H1 (cell line): ENCODE results near the gene TSNAXIP1. TPM values are rescaled to one million over a fixed set of nuclear protein-coding genes. Genes with fewer than 3 reads are reported as not detected.

Experiments
- ASH2L ChIP-seq: fragments of 200-600, 300-600 bp; sonication (generic); IDR thresholded peaks from one replicate; pipeline ENCODE4 v1.7.1; 2017; ENCODE audit warnings: low read length
- BACH1 ChIP-seq: IDR thresholded peaks from 2 replicates; pipeline ENCODE4 v1.6.1; 2012; ENCODE audit warnings: low read length, improper control_type of control experiment
- CBX5 ChIP-seq: fragments of 300-800, 300-1000 bp; sonication (generic); IDR thresholded peaks from 2 replicates; pipeline ENCODE4 v1.7.1; 2016; ENCODE audit warnings: antibody characterized with exemption, low read length, low read depth
- CEBPB ChIP-seq: IDR thresholded peaks from 2 replicates; pipeline ENCODE4 v1.6.1; 2012; ENCODE audit warnings: low read depth, low read length
- CHD1 ChIP-seq: IDR thresholded peaks from 2 replicates; pipeline ENCODE4 v1.6.1; 2012; ENCODE audit warnings: low read depth, low read length, improper control_type of control experiment
- EP300 ChIP-seq, 2 experiments: IDR thresholded peaks; 1 replicate in 1 of 2; 2 replicates in 1 of 2; pipeline ENCODE4 v1.6.1; 2011 to 2012; ENCODE audit warnings: low read depth in 2 of 2, low read length in 2 of 2, mild to moderate bottlenecking in 2 of 2, borderline replicate concordance in 1 of 2, inconsistent platforms in 1 of 2, moderate library complexity in 1 of 2
- EZH2 ChIP-seq: fragments of 200-600 bp; sonication (generic); IDR thresholded peaks from 2 replicates; pipeline ENCODE4 v1.7.1; 2012; ENCODE audit warnings: low read depth, mild to moderate bottlenecking, moderate library complexity, low read length, inconsistent platforms; ENCODE audit not compliant: severe bottlenecking
- KDM1A ChIP-seq: fragments of 200-600, 300-600 bp; sonication (generic); IDR thresholded peaks from 2 replicates; pipeline ENCODE4 v1.7.1; 2016; ENCODE audit warnings: mild to moderate bottlenecking, low read length, borderline replicate concordance
- KDM4A ChIP-seq: IDR thresholded peaks from one replicate; pipeline ENCODE4 v1.7.1; 2012; ENCODE audit warnings: low read depth, mild to moderate bottlenecking, moderate library complexity, low read length, inconsistent platforms; ENCODE audit not compliant: severe bottlenecking
- KDM5A ChIP-seq: fragments of 200-600 bp; IDR thresholded peaks from 2 replicates; pipeline ENCODE4 v1.7.1; 2012; ENCODE audit warnings: mild to moderate bottlenecking, low read length, inconsistent platforms, mixed read lengths
- MAFK ChIP-seq: IDR thresholded peaks from 2 replicates; pipeline ENCODE4 v1.6.1; 2012; ENCODE audit warnings: low read depth, mild to moderate bottlenecking, improper control_type of control experiment, low read length
- PHF8 ChIP-seq: fragments of 200-600 bp; sonication (generic); conservative IDR thresholded peaks from 2 replicates; pipeline ENCODE4 v1.7.1; 2012; ENCODE audit warnings: low read depth, mild to moderate bottlenecking, inconsistent platforms, low read length, moderate library complexity
- RAD21 ChIP-seq, 2 experiments: IDR thresholded peaks in 1 of 2; conservative IDR thresholded peaks in 1 of 2; 2 replicates each; pipeline ENCODE4 v1.6.1; 2011; ENCODE audit warnings: low read depth in 2 of 2, low read length in 2 of 2, improper control_type of control experiment in 1 of 2, inconsistent platforms in 1 of 2, mild to moderate bottlenecking in 1 of 2, moderate library complexity in 1 of 2
- RNF2 ChIP-seq: fragments of 200-900, 300-1000 bp; sonication (generic); IDR thresholded peaks from 2 replicates; pipeline ENCODE4 v1.7.1; 2016; ENCODE audit warnings: borderline replicate concordance, low read depth, mild to moderate bottlenecking, antibody characterized with exemption, low read length; ENCODE audit not compliant: poor library complexity, severe bottlenecking; ENCODE audit errors: missing control alignments
- SIN3A ChIP-seq, 2 experiments: IDR thresholded peaks in 1 of 2; conservative IDR thresholded peaks in 1 of 2; 2 replicates each; pipeline ENCODE4 v1.6.1; 2011 to 2012; ENCODE audit warnings: low read length in 2 of 2, improper control_type of control experiment in 1 of 2, low read depth in 1 of 2, mild to moderate bottlenecking in 1 of 2
- SP1 ChIP-seq: IDR thresholded peaks from 2 replicates; pipeline ENCODE4 v1.6.1; 2011; ENCODE audit warnings: low read depth, low read length
- SP4 ChIP-seq: IDR thresholded peaks from 2 replicates; pipeline ENCODE4 v1.6.1; 2012; ENCODE audit warnings: low read length, inconsistent platforms
- TAF7 ChIP-seq: optimal IDR thresholded peaks from 2 replicates; pipeline ENCODE3; 2011; ENCODE audit warnings: low read depth, mild to moderate bottlenecking, inconsistent platforms, low read length, moderate library complexity, borderline replicate concordance
- TEAD4 ChIP-seq: IDR thresholded peaks from 2 replicates; pipeline ENCODE4 v1.6.1; 2012; ENCODE audit warnings: low read depth, low read length, inconsistent platforms, mixed read lengths
- YY1 ChIP-seq: IDR thresholded peaks from 2 replicates; pipeline ENCODE4 v1.6.1; 2011; ENCODE audit warnings: low read depth, mild to moderate bottlenecking, low read length
- polyA plus RNA-seq, 7 experiments: library from polyadenylated mRNA; depleted of rRNA in 3 of 7; stranded (reverse) in 5 of 7; unstranded in 2 of 7; fragments of >200 nt in 5 of 7; fragments of 200-250 nt in 2 of 7; gene quantifications; 1 replicate in 5 of 7; 2 replicates in 1 of 7; 4 replicates in 1 of 7; pipeline versions ENCODE4 v1.2.1 to v1.2.3, GENCODE V29; 2011 to 2013; ENCODE audit warnings: missing spikeins in 2 of 7, mixed read lengths in 2 of 7
- total RNA-seq: library from RNA; stranded (reverse); fragmentation: NEBNext Ultra II Directional; extraction: Animal tissue kit (Norgen Biotek cat#: 25700); gene quantifications from 2 replicates; pipeline ENCODE4 v1.2.1, GENCODE V29; 2021
- TF ChIP-seq, protein P1 (sequence below): IDR thresholded peaks from 2 replicates; pipeline ENCODE4 v1.6.1; 2012; ENCODE audit warnings: inconsistent platforms
- TF ChIP-seq, protein P2 (sequence below): IDR thresholded peaks from 2 replicates; pipeline ENCODE4 v1.6.1; 2012; ENCODE audit warnings: inconsistent platforms

The TSNAXIP1 gene
- total and polyA plus RNA-seq, 2 of the 8 experiments (the other 6 are each of a cell fraction or from before 2014, with no cell fraction given): 0.37 to 0.94 TPM

DNA sequence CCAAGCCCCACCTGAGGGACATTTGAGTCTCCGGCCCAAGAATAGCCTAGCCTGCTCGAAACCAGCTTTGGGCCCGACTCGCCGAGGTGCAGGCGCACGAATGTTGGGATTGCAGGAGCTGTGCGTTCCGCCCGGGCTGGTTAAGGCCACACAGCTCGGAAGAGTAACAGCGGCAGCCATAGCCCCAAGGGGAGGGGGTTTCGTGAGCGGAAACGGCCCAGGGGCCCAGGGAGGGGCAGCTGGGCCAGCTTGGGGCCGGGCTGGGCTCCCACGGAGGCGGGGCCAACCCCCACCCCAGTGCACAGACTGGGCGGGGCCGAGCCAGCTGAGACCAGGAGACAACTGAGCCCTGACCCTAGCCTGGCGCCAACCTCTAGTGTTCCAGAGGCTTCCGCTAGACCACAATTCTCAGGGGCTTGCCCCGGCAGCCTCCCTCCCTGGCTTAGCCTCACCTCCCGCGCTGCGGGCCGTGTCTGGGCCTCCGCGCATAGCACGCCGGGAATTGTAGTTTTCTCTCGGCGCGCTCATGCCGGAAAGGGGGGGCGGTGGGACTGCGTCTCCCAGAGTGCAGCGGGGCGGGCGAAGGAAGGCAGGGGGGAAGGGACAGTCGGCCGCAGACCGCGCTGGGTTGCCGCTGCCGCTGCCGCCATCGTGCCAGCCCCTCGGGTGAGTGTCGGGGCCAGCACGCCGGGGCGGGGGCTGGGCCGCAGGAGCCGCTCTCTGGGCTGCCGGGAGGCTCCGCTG lies 39.8 kb downstream of the TSNAXIP1 start, which contains the start of gene NUTF2 (continued):
- TF ChIP-seq ASH2L (no peak), TEAD4 (peak; percentile 46; the same call in 1 of the 2 replicates), SP1 (peak; percentile 54; the same call in 1 of the 2 replicates), YY1 (peak; percentile 89), CBX5 (no peak), RAD21 (IDR thresholded peaks at IDR 0.05 in 1 of 2, conservative IDR thresholded peaks at IDR 0.05 in 1 of 2; ENCODE audit: low read depth in 2 of 2, low read length in 2 of 2) (no peak), KDM4A (no peak), PHF8 (peak; percentile 81; the same call in 1 of the 2 replicates), EZH2 (no peak), KDM1A (peak; percentile 74; the same call in 1 of the 2 replicates), TAF7 (peak; percentile 71), MAFK (no peak), CEBPB (no peak), BACH1 (no peak), SP4 (peak; percentile 76; the same call in 1 of the 2 replicates), CHD1 (no peak), KDM5A (peak; percentile 55; the same call in 1 of the 2 replicates), EP300 (IDR thresholded peaks at IDR 0.05; ENCODE audit: borderline replicate concordance in 1 of 2, low read depth in 2 of 2, low read length in 2 of 2) (no peak; a peak in 1 of 3 replicates), SIN3A (conservative IDR thresholded peaks at IDR 0.05 in 1 of 2, IDR thresholded peaks at IDR 0.05 in 1 of 2; ENCODE audit: low read depth in 1 of 2, low read length in 2 of 2) (peak; percentile 7 to 81; a peak in 2 of 4 replicates), RNF2 (no peak)
- TF ChIP-seq, protein P1, sequence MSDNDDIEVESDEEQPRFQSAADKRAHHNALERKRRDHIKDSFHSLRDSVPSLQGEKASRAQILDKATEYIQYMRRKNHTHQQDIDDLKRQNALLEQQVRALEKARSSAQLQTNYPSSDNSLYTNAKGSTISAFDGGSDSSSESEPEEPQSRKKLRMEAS: peak; percentile 78
- TF ChIP-seq, protein P2, sequence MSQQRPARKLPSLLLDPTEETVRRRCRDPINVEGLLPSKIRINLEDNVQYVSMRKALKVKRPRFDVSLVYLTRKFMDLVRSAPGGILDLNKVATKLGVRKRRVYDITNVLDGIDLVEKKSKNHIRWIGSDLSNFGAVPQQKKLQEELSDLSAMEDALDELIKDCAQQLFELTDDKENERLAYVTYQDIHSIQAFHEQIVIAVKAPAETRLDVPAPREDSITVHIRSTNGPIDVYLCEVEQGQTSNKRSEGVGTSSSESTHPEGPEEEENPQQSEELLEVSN: no peak; the same call in 1 of the 2 replicates
